HepG2 (cell line): ENCODE results near the gene FAM174C. TPM values are rescaled to one million over a fixed set of nuclear protein-coding genes. Genes with fewer than 3 reads are reported as not detected.
A peak's percentile ranks its signal among the peaks of the same experiment; 100 is the strongest.

Source experiments
- CSRNP2 ChIP-seq: sonication (generic); formaldehyde crosslinking; conservative IDR thresholded peaks from 2 replicates; pipeline ENCODE4 v1.8.0; 2022; ENCODE audit warnings: low read depth, missing genetic modification reagents
- CTCF ChIP-seq: sonication (generic); formaldehyde crosslinking; IDR thresholded peaks from 2 replicates; pipeline ENCODE4 v1.5.0; 2020; ENCODE audit warnings: mild to moderate bottlenecking, missing genetic modification reagents, moderate library complexity
- GATA4 ChIP-seq: sonication (generic); IDR thresholded peaks from 2 replicates; pipeline ENCODE4 v1.6.1; 2016; ENCODE audit warnings: antibody characterized with exemption, low read depth, borderline replicate concordance
- HOXA7 ChIP-seq: sonication (generic); formaldehyde crosslinking; IDR thresholded peaks from 2 replicates; pipeline ENCODE4 v1.8.1; 2022; ENCODE audit warnings: mild to moderate bottlenecking, missing genetic modification reagents, moderate library complexity
- MED1 ChIP-seq: sonication (generic); formaldehyde crosslinking; IDR thresholded peaks from 2 replicates; pipeline ENCODE4 v1.4.0; 2020; ENCODE audit warnings: missing genetic modification reagents
- RBAK ChIP-seq: sonication (generic); formaldehyde crosslinking; IDR thresholded peaks from 2 replicates; pipeline ENCODE4 v1.5.1; 2020; ENCODE audit warnings: mild to moderate bottlenecking, missing genetic modification reagents
- RFX3 ChIP-seq: IDR thresholded peaks from 2 replicates; pipeline ENCODE4 v1.6.1; 2016; ENCODE audit warnings: missing biosample characterization, missing genetic modification reagents
- SMARCC2 ChIP-seq: fragments of 450-650 bp; IDR thresholded peaks from 2 replicates; pipeline ENCODE4 v1.6.1; 2017; ENCODE audit warnings: antibody characterized with exemption, mild to moderate bottlenecking
- SMYD3 ChIP-seq: sonication (generic); formaldehyde crosslinking; IDR thresholded peaks from 2 replicates; pipeline ENCODE4 v1.8.1; 2023; ENCODE audit warnings: mild to moderate bottlenecking, missing genetic modification reagents
- SOX13 ChIP-seq, 3 experiments: fragments of 450-650 bp in 1 of 3; sonication (generic) in 1 of 3; formaldehyde crosslinking in 1 of 3; IDR thresholded peaks in 2 of 3; conservative IDR thresholded peaks in 1 of 3; 2 replicates each; pipeline versions ENCODE4 v1.5.0 to v1.6.1; 2016 to 2020; ENCODE audit warnings: antibody characterized with exemption in 1 of 3, mild to moderate bottlenecking in 1 of 3, missing compliant biosample characterization in 1 of 3, missing genetic modification reagents in 1 of 3, moderate library complexity in 1 of 3
- TFDP2 ChIP-seq: sonication (generic); formaldehyde crosslinking; IDR thresholded peaks from 2 replicates; pipeline ENCODE4 v1.4.0; 2020; ENCODE audit warnings: missing genetic modification reagents
- ZFP90 ChIP-seq: sonication (generic); formaldehyde crosslinking; IDR thresholded peaks from 2 replicates; pipeline ENCODE4 v1.8.0; 2022; ENCODE audit warnings: missing genetic modification reagents, mild to moderate bottlenecking, inconsistent platforms, borderline replicate concordance
- ZIK1 ChIP-seq: sonication (generic); formaldehyde crosslinking; IDR thresholded peaks from 2 replicates; pipeline ENCODE4 v1.5.0; 2020; ENCODE audit warnings: mild to moderate bottlenecking, low read depth, missing genetic modification reagents, borderline replicate concordance
- ZKSCAN8 ChIP-seq: IDR thresholded peaks from 2 replicates; pipeline ENCODE4 v1.6.1; 2016; ENCODE audit warnings: borderline replicate concordance, missing genetic modification reagents, missing compliant biosample characterization
- ZNF124 ChIP-seq: sonication (generic); formaldehyde crosslinking; IDR thresholded peaks from 2 replicates; pipeline ENCODE4 v1.4.0; 2020; ENCODE audit warnings: missing genetic modification reagents
- ZNF138 ChIP-seq: sonication (generic); formaldehyde crosslinking; IDR thresholded peaks from 2 replicates; pipeline ENCODE4 v1.5.0; 2020; ENCODE audit warnings: mild to moderate bottlenecking, low read depth, missing genetic modification reagents
- ZNF276 ChIP-seq: sonication (generic); formaldehyde crosslinking; IDR thresholded peaks from 2 replicates; pipeline ENCODE4 v1.4.0; 2020; ENCODE audit warnings: mild to moderate bottlenecking, low read depth, missing genetic modification reagents
- ZNF530 ChIP-seq: sonication (generic); formaldehyde crosslinking; IDR thresholded peaks from 2 replicates; pipeline ENCODE4 v1.5.0; 2020; ENCODE audit warnings: low read depth, mild to moderate bottlenecking, missing genetic modification reagents
- ZNF543 ChIP-seq: sonication (generic); formaldehyde crosslinking; IDR thresholded peaks from 2 replicates; pipeline ENCODE4 v1.4.0; 2020; ENCODE audit warnings: mild to moderate bottlenecking, missing genetic modification reagents
- ZNF678 ChIP-seq: sonication (generic); formaldehyde crosslinking; IDR thresholded peaks from 2 replicates; pipeline ENCODE4 v1.4.0; 2020; ENCODE audit warnings: mild to moderate bottlenecking, missing genetic modification reagents
- ZNF691 ChIP-seq: sonication (generic); formaldehyde crosslinking; IDR thresholded peaks from 2 replicates; pipeline ENCODE4 v1.4.0; 2020; ENCODE audit warnings: missing genetic modification reagents, low read depth, mild to moderate bottlenecking, borderline replicate concordance
- ZNF775 ChIP-seq: sonication (generic); formaldehyde crosslinking; IDR thresholded peaks from 2 replicates; pipeline ENCODE4 v1.4.0; 2020; ENCODE audit warnings: missing genetic modification reagents, mild to moderate bottlenecking, moderate library complexity, borderline replicate concordance
- polyA plus RNA-seq, 8 experiments: library from polyadenylated mRNA; depleted of rRNA in 3 of 8; stranded (reverse) in 7 of 8; unstranded in 1 of 8; fragments of >200 nt; fragmentation: Illumina TruSeq in 4 of 8; extraction: Trizol in 4 of 8; gene quantifications; 2 replicates each; pipeline versions ENCODE4 v1.2.1 to v1.2.3, GENCODE V29; 2011 to 2016; ENCODE audit warnings: low read depth in 4 of 8, missing spikeins in 1 of 8, mixed read lengths in 1 of 8; ENCODE audit not compliant: insufficient read depth in 1 of 8
- total RNA-seq, 5 experiments: library from RNA; depleted of rRNA; stranded (reverse); fragments of >200 nt; fragmentation: Illumina TruSeq; extraction: Trizol; gene quantifications; 2 replicates each; pipeline ENCODE4 v1.2.3, GENCODE V29; 2016; ENCODE audit warnings: low read depth in 1 of 5

FAM174C gene
- total and polyA plus RNA-seq, 2 of the 13 experiments (the other 11 are each of a cell fraction or from before 2014, with no cell fraction given): 19.5 to 31.3 TPM

GRCh38 chr19:1260749-1261537, 14.4 kb upstream of the FAM174C start (continued):
- TF ChIP-seq ZNF691 (CRISPR knock-in tag) (0 out of 2 replicates have a peak, but pooled peaks have one; percentile 5), ZNF124 (CRISPR knock-in tag) (no peak), ZNF530 (no peak), SOX13 (IDR thresholded peaks at IDR 0.05) (no peak), SOX13 (CRISPR knock-in tag; conservative IDR thresholded peaks at IDR 0.05 in 1 of 2, IDR thresholded peaks at IDR 0.05 in 1 of 2) (no peak), CTCF (CRISPR knock-in tag) (no peak), MED1 (CRISPR knock-in tag) (0 out of 2 replicates have a peak, but pooled peaks have one; percentile 11), SMARCC2 (no peak), RBAK (no peak), HOXA7 (no peak), ZKSCAN8 (CRISPR knock-in tag) (no peak), SMYD3 (CRISPR knock-in tag) (no peak), GATA4 (no peak), ZNF276 (CRISPR knock-in tag) (peak; percentile 62; the same call in 1 of the 2 replicates), ZNF775 (CRISPR knock-in tag) (no peak), TFDP2 (CRISPR knock-in tag) (peak; percentile 65), ZNF138 (CRISPR knock-in tag) (no peak), ZIK1 (CRISPR knock-in tag) (no peak), ZNF543 (CRISPR knock-in tag) (no peak), RFX3 (CRISPR knock-in tag) (peak; percentile 79), ZNF678 (CRISPR knock-in tag) (no peak), ZFP90 (CRISPR knock-in tag) (no peak), CSRNP2 (CRISPR knock-in tag) (no peak)
